HL-60/S4 (cell line): Measurements from ENCODE around the gene TRNP1.

Source experiments
- in situ Hi-C: fragments of 300-500 bp; cut with MboI; formaldehyde crosslinking; loops from 2 replicates; pipeline ENCODE4 v1.14.3; 2022; ENCODE audit warnings: low sequenced_read_pairs

TRNP1 gene

GRCh38 chr1:27000817-27001460 is 7.4 kb downstream of the TRNP1 start:
- in situ Hi-C loops: no loop called here

GRCh38 chr1:27001570-27002360 is 8.3 kb downstream of the TRNP1 start:
- in situ Hi-C loops: no loop called here

GRCh38 chr1:27003745-27004470 is 10.4 kb downstream of the TRNP1 start:
- in situ Hi-C loops: no loop called here

- in situ Hi-C loops: no loop called here
These were observed 11.1 kb downstream of the TRNP1 start for GRCh38 chr1:27004471-27005165.

- in situ Hi-C loops: no loop called here
These were observed 11.7 kb downstream of the TRNP1 start for GRCh38 chr1:27005166-27005530.

- in situ Hi-C loops: no loop called here
These were observed 12.4 kb downstream of the TRNP1 start for GRCh38 chr1:27005648-27006496.

GRCh38 chr1:27006683-27007082 is 13.2 kb downstream of the TRNP1 start:
- in situ Hi-C loops: no loop called here

- in situ Hi-C loops: no loop called here
These were observed 14.6 kb downstream of the TRNP1 start for GRCh38 chr1:27007909-27008582.

GRCh38 chr1:27009601-27010197 is 16.2 kb downstream of the TRNP1 start:
- in situ Hi-C loops: no loop called here

GRCh38 chr1:27010226-27010994 is 16.9 kb downstream of the TRNP1 start:
- in situ Hi-C loops: no loop called here

GRCh38 chr1:27011058-27011764 is 17.7 kb downstream of the TRNP1 start:
- in situ Hi-C loops: no loop called here

GRCh38 chr1:27011976-27012563 is 18.6 kb downstream of the TRNP1 start:
- in situ Hi-C loops: no loop called here

GRCh38 chr1:27015260-27015659 is 21.8 kb downstream of the TRNP1 start:
- in situ Hi-C loops: no loop called here

GRCh38 chr1:27016376-27016775 is 22.9 kb downstream of the TRNP1 start:
- in situ Hi-C loops: no loop called here

GRCh38 chr1:27017207-27017606 is 23.7 kb downstream of the TRNP1 start:
- in situ Hi-C loops: no loop called here

GRCh38 chr1:27018316-27018715 is 24.8 kb downstream of the TRNP1 start:
- in situ Hi-C loops: no loop called here

GRCh38 chr1:27021354-27022031 is 28.0 kb downstream of the TRNP1 start:
- in situ Hi-C loops: no loop called here
